ENCODE data around the gene SIVA1.

The SIVA1 gene

DNA sequence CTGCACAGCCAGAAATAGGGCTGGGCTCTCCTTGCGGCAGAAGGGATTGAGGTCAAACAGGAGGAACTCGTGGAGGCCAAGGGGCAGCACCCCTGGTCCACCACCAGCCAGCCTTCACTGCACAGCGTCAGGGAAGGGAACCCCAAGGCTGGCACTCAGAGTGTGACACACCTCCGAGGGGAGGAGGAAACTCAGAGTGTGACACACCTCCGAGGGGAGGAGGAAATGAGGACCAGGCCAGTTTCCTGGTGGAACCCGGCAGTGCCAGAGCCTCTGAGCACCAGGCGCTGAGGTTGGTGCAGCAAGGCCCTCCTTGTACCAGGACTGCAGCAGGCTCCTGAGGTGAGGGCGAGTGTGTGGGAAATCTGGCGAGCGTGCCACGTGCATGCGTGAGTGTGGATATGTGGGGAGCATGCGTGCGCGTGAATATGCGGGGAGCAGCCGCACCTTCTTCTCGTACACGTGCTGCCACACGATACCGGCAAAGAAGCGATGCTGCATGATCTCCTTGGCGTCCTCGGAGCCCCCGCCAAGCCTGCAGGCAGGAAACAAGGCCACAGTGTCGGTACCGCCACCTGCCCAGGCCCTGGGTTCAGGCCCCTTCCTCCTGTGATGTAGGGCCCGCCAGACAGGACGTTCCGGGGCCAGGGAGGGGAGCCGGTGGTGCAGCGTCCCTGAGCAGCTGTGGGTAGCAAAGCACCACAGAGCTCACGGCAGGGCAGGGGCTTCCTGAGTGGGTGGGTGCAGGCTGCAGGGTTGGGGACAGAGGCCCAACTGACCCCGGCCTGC lies 19.2 kb downstream of the SIVA1 start:
- no peak for TF ChIP-seq CTCF (IDR thresholded peaks at IDR 0.05; ENCODE audit: low read depth, low read length)
- no peak for DNase-seq (ENCODE audit: extremely low read depth, low read depth)

DNA sequence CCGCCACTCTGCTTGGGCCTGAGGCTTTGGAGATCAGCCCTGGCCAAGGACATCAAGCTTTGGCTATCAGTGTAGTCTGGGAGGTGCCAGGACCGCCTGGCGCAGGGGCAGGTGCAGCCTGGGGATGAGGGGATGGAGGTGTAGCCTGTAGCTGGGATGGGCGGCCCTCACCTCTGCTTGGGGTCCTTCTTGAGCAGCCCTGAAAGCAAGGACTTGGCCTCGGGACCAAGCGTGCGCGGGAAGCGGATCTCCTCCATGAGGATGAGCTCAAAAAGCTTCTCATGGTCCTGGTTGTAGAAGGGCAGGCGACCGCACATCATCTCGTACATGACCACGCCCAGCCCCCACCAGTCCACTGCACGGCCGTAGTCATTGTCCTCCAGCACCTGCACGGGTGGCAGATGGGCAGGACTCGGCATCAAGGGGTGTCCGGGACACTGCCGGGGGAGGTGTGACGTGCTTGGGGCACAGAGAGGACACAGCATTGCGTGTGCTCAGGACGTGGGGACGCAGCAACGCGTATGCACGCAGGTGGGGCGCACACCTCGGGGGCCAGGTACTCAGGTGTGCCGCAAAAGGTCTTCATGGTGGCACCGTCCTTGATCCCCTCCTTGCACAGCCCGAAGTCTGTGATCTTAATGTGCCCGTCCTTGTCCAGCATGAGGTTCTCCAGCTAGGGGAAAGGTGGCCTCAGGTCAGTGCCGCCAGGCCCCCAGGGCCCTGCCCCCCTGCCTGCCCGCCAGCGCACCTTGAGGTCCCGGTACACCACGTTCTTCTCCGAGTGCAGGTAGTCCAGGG lies 20.0 kb downstream of the SIVA1 start:
- DNase-seq (ENCODE audit: extremely low read depth, low read depth), result no peak
- no peak for TF ChIP-seq CTCF (IDR thresholded peaks at IDR 0.05; ENCODE audit: low read depth, low read length)

DNA sequence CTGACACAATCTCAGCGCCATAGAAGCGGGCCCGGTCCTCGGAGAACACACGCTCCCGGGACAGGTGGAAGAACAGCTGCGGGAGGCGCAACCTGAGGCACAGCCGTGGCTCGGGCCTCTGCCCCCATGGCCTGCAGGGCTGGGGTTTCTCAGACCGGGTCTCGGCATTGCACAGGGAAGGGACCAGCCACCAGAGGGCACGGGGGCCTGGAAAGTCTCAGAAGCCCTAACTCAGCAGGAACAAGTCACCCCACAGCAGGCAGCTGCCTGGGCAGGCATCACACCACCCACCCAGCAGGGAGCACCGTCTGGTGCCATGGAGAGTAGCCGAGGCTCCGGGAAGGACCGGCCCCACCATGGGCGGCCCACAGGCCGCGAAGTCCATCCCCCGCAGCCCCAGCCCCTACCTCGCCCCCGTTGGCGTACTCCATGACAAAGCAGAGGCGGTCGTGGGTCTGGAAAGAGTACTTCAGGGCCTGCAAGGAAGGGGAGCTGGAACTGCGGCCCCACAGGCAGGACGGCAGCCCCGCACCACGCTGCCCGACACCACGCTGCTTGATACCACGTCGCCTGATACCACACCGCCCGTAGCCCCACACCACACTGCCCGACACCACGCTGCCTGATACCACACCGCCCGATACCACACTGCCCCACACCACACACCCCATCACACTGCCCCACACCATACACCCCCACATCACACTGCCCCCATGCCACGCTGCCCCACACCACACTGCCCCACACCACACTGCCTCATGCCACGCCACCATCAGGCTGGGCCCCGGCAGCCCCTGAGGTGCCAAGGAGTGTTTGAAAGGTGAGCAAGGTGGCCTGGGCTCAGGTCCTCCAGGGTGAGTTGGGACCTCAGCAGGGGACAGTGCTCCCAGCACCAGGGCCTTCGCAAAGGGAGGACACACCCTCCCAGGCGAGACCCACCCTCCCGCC lies 20.8 kb downstream of the SIVA1 start:
- TF ChIP-seq CTCF (IDR thresholded peaks at IDR 0.05; ENCODE audit: low read depth, low read length), result no peak
- no peak for DNase-seq (ENCODE audit: extremely low read depth, low read depth)

DNA sequence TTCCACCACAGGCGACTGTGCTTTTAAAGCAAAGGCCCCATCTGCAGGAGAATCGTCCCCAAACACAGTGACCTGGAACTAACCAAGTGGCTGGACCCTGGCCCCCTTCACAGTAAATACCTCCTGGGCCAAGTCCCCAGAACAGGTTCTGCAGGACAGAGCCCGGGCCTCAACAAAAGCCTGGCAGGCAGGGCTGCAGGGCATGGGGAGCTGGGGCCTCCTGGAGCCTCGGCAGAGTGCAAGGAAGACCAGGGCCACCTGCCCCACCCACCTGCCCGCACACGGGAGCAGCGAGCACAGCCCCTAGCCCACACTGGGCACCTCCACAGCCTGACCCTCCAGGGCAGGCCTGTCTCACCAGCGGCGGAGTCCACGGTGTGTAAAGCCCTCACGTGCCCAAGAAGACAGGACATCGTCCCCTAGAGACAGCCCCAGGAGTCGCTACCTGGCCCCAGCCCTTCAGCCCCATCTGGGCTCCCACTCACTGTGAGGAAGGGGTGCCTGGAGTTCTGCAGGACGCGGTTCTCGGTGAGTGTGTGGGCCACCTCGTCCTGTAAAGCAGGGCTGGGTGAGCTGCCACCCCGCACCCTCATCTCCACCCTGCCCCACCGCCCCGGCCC lies 21.6 kb downstream of the SIVA1 start:
- no peak for DNase-seq (ENCODE audit: extremely low read depth, low read depth)
- TF ChIP-seq CTCF (IDR thresholded peaks at IDR 0.05; ENCODE audit: low read depth, low read length), result no peak

GRCh38 chr14:104775073-104775489 lies 22.1 kb downstream of the SIVA1 start:
- no peak for DNase-seq (ENCODE audit: extremely low read depth, low read depth)
- TF ChIP-seq CTCF (IDR thresholded peaks at IDR 0.05; ENCODE audit: low read depth, low read length), result no peak

GRCh38 chr14:104776481-104776880 lies 23.5 kb downstream of the SIVA1 start:
- DNase-seq (ENCODE audit: extremely low read depth, low read depth), result no peak
- TF ChIP-seq CTCF (IDR thresholded peaks at IDR 0.05; ENCODE audit: low read depth, low read length), result no peak

Measured in AG09319 (cell line).